SJSA1 (cell line): Measurements from ENCODE around the gene EEPD1. TPM values are rescaled to one million over a fixed set of nuclear protein-coding genes. Genes with fewer than 3 reads are reported as not detected.

Experiments
- DNase-seq, 2 experiments: peaks; one replicate each; pipeline ENCODE4 v3.0.0-alpha.2; 2015 to 2020; ENCODE audit warnings: low spot score in 2 of 2, low read depth in 1 of 2
- H3K27ac ChIP-seq: fragments of 250-450 bp; sonication (Bioruptor Pico); 2 replicates; pipeline ENCODE4 v1.5.1; 2020; ENCODE audit warnings: mild to moderate bottlenecking, moderate library complexity
- H3K27me3 ChIP-seq: fragments of 250-450 bp; sonication (Bioruptor Pico); replicated peaks from 2 replicates; pipeline ENCODE4 v1.5.1; 2020; ENCODE audit warnings: mild to moderate bottlenecking, moderate library complexity
- H3K36me3 ChIP-seq: fragments of 250-450 bp; sonication (Bioruptor Pico); 2 replicates; pipeline ENCODE4 v1.5.1; 2020; ENCODE audit warnings: mild to moderate bottlenecking
- H3K4me1 ChIP-seq: fragments of 250-450 bp; sonication (Bioruptor Pico); replicated peaks from 2 replicates; pipeline ENCODE4 v1.6.1; 2021; ENCODE audit warnings: mild to moderate bottlenecking
- H3K4me3 ChIP-seq: fragments of 250-450 bp; sonication (Bioruptor Pico); 2 replicates; pipeline ENCODE4 v1.5.1; 2020; ENCODE audit warnings: mild to moderate bottlenecking
- H3K9me3 ChIP-seq: fragments of 250-450 bp; sonication (Bioruptor Pico); replicated peaks from 2 replicates; pipeline ENCODE4 v1.5.1; 2020; ENCODE audit warnings: mild to moderate bottlenecking
- total RNA-seq: library from RNA; depleted of rRNA; stranded (reverse); fragments of >200 nt; shearing (Covaris generic); gene quantifications from 2 replicates; pipeline ENCODE4 v1.2.3, GENCODE V29; 2014

EEPD1 gene
- total RNA-seq, 1 experiment from 2014 or later: 12.4 TPM

GRCh38 chr7:36201122-36201723 lies 48.2 kb downstream of the EEPD1 start:
- Histone ChIP-seq H3K27ac (no peak overlapping the region), H3K4me3 (no peak overlapping the region), H3K9me3 (no peaks in the 10 kb centered on the region), H3K36me3 (no peaks in the 10 kb centered on the region), H3K4me1 (peaks cover 59% of the 10 kb centered on the region), H3K27me3 (no peaks in the 10 kb centered on the region)
- no peak for DNase-seq

- Histone ChIP-seq H3K4me3 (no peak overlapping the region), H3K27ac (no peak overlapping the region), H3K4me1 (peaks cover 69% of the 10 kb centered on the region), H3K9me3 (no peaks in the 10 kb centered on the region), H3K27me3 (no peaks in the 10 kb centered on the region), H3K36me3 (no peaks in the 10 kb centered on the region)
- no peak for DNase-seq
These were observed 49.3 kb downstream of the EEPD1 start for GRCh38 chr7:36202398-36202797.

GRCh38 chr7:36203071-36203790 lies 50.2 kb downstream of the EEPD1 start:
- Histone ChIP-seq H3K4me1 (peaks cover 70% of the 10 kb centered on the region), H3K4me3 (no peak overlapping the region), H3K36me3 (no peaks in the 10 kb centered on the region; the same call in 1 of the 2 replicates), H3K27me3 (no peaks in the 10 kb centered on the region), H3K9me3 (no peaks in the 10 kb centered on the region), H3K27ac (no peak overlapping the region)
- no peak for DNase-seq

- H3K4me3 ChIP-seq: no peak overlapping the region
- no peaks in the 10 kb centered on the region for H3K9me3 ChIP-seq
- no peak overlapping the region for H3K27ac ChIP-seq
- DNase-seq: no peak
- peaks cover 70% of the 10 kb centered on the region for H3K4me1 ChIP-seq
- H3K27me3 ChIP-seq: no peaks in the 10 kb centered on the region
- H3K36me3 ChIP-seq: no peaks in the 10 kb centered on the region; the same call in 1 of the 2 replicates
These were observed 51.1 kb downstream of the EEPD1 start for GRCh38 chr7:36204044-36204663.

- Histone ChIP-seq H3K9me3 (no peaks in the 10 kb centered on the region), H3K27ac (no peak overlapping the region), H3K36me3 (no peaks in the 10 kb centered on the region; the same call in 1 of the 2 replicates), H3K4me1 (peaks cover 70% of the 10 kb centered on the region), H3K27me3 (no peaks in the 10 kb centered on the region), H3K4me3 (no peak overlapping the region)
- no peak for DNase-seq
These were observed 52.0 kb downstream of the EEPD1 start for GRCh38 chr7:36204929-36205635.

- no peak for DNase-seq
- H3K4me1 ChIP-seq: peaks cover 77% of the 10 kb centered on the region
These were observed 52.7 kb downstream of the EEPD1 start for GRCh38 chr7:36205803-36206202.

GRCh38 chr7:36207451-36208291 lies 54.6 kb downstream of the EEPD1 start:
- peak; percentile 70 to 79 for DNase-seq
- peaks cover 72% of the 10 kb centered on the region for H3K4me1 ChIP-seq
- H3K27ac ChIP-seq: peak overlapping the region; percentile 62

More at GRCh38 chr7:36205803-36206202, 52.7 kb downstream of the EEPD1 start:
- Histone ChIP-seq H3K27ac (no peak overlapping the region), H3K27me3 (no peaks in the 10 kb centered on the region), H3K36me3 (no peaks in the 10 kb centered on the region; the same call in 1 of the 2 replicates), H3K4me3 (no peak overlapping the region), H3K9me3 (no peaks in the 10 kb centered on the region)

GRCh38 chr7:36208426-36208825 lies 55.4 kb downstream of the EEPD1 start:
- DNase-seq: no peak
- Histone ChIP-seq H3K4me1 (peaks cover 69% of the 10 kb centered on the region), H3K27ac (peak overlapping the region; percentile 62), H3K9me3 (no peaks in the 10 kb centered on the region), H3K4me3 (no peak overlapping the region), H3K27me3 (no peaks in the 10 kb centered on the region), H3K36me3 (no peaks in the 10 kb centered on the region; the same call in 1 of the 2 replicates)

More at GRCh38 chr7:36207451-36208291, 54.6 kb downstream of the EEPD1 start:
- H3K36me3 ChIP-seq: no peaks in the 10 kb centered on the region; the same call in 1 of the 2 replicates
- H3K9me3 ChIP-seq: no peaks in the 10 kb centered on the region
- no peaks in the 10 kb centered on the region for H3K27me3 ChIP-seq
- H3K4me3 ChIP-seq: no peak overlapping the region

- DNase-seq: no peak
- no peaks in the 10 kb centered on the region for H3K27me3 ChIP-seq
- no peaks in the 10 kb centered on the region; the same call in 1 of the 2 replicates for H3K36me3 ChIP-seq
- H3K27ac ChIP-seq: peak overlapping the region; percentile 62
- H3K4me3 ChIP-seq: no peak overlapping the region
- peaks cover 62% of the 10 kb centered on the region for H3K4me1 ChIP-seq
- no peaks in the 10 kb centered on the region for H3K9me3 ChIP-seq
These were observed 56.2 kb downstream of the EEPD1 start for GRCh38 chr7:36208997-36209813.

- Histone ChIP-seq H3K4me1 (peaks cover 56% of the 10 kb centered on the region), H3K9me3 (no peaks in the 10 kb centered on the region), H3K4me3 (no peak overlapping the region), H3K27me3 (no peaks in the 10 kb centered on the region), H3K36me3 (no peaks in the 10 kb centered on the region; the same call in 1 of the 2 replicates), H3K27ac (no peak overlapping the region)
- DNase-seq: no peak
These were observed 56.7 kb downstream of the EEPD1 start for GRCh38 chr7:36209814-36210183.

GRCh38 chr7:36210291-36210922 lies 57.4 kb downstream of the EEPD1 start:
- Histone ChIP-seq H3K27ac (no peak overlapping the region), H3K4me1 (peaks cover 50% of the 10 kb centered on the region), H3K27me3 (no peaks in the 10 kb centered on the region), H3K9me3 (no peaks in the 10 kb centered on the region), H3K4me3 (no peak overlapping the region), H3K36me3 (no peaks in the 10 kb centered on the region; the same call in 1 of the 2 replicates)
- no peak for DNase-seq
